HG03103 (cell line): Measurements from ENCODE around the gene OR9I1.

ENCODE experiments used
- ATAC-seq: cut with Tn5 transposase; IDR thresholded peaks from one replicate; pipeline ENCODE4 v1.9.1; 2021; ENCODE audit warnings: low read depth; ENCODE audit not compliant: unreplicated experiment

Gene OR9I1

DNA sequence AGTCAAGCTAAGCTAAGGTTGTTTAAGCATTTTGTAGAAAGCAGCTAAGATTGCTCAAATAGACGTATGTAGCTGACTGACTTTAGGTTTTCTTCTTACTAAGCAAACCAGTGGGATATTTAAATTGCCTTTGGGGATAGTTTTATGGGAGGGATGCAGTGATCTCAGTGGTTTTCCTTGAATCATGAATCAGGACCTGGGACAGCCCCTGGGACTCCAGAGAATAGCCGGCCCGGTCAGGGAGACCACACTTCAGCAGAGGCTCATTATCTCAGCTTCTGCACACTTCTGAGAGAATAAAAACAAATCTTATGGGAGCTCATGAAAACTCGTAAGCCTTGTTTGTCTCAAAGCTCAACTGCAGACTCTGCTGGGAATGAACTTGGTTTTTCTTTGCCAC, at the start of gene OR9I1:
Gene OR9I1, minus strand, starts transcription at position 62 of the 400 bp plus-strand sequence. CDS start 6,086 bp downstream, outside the sequence.
- ATAC-seq, result no peak

DNA sequence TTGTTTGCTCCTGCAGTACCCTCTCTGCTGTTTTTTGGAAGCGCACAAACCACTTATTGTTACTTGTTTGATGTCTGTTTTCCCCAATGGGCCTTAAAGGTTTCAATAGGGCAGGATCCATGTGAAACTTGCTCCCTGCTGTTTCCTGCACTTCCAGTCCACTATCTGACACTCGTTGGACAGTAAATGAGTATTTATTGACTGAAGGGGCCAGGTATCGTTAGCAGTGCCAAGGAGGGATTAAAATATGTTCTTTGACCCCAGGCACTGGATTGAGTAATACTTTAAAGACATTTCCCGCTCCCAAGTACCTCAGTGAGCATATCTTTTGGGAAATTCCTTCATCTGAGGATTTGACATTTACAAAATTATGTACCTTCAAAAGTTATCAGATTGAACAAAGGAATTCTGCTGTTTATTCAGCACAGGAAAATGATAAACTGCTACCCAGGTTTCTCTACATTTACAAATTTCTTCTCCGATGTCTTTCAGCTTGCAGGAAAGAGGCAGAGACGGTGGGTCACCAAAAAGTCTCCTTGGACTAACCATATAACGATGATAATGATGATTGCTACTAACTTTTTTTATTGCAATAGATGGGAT, 40.3 kb upstream of the OR9I1 start:
- ATAC-seq, result no peak

GRCh38 chr11:58164990-58165389, 39.7 kb upstream of the OR9I1 start:
- no peak for ATAC-seq

GRCh38 chr11:58164389-58164788, 39.1 kb upstream of the OR9I1 start:
- ATAC-seq, result no peak

- ATAC-seq, result no peak
Observed at GRCh38 chr11:58152781-58153180, 27.5 kb upstream of the OR9I1 start.

GRCh38 chr11:58142761-58143160, 17.4 kb upstream of the OR9I1 start:
- no peak for ATAC-seq

DNA sequence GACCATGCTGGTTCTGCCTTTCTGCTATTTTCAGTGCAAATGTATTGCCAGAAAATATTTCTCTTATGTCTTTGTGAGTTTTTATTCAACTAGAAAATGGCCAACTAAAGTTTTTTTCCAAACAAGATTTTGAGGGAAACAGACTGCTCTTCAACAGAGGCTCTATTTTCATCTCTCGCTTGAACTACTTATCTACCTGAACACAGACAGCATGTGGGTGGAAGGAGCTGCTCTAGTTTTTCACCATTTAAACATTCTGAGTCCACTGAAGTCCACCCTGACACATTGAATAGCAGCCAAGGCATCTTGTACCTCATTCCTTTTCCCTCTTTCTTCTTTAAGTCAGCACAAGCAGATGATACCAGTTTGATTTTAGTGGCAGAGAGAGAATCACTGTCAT, 9.8 kb upstream of the OR9I1 start:
- ATAC-seq, result no peak

DNA sequence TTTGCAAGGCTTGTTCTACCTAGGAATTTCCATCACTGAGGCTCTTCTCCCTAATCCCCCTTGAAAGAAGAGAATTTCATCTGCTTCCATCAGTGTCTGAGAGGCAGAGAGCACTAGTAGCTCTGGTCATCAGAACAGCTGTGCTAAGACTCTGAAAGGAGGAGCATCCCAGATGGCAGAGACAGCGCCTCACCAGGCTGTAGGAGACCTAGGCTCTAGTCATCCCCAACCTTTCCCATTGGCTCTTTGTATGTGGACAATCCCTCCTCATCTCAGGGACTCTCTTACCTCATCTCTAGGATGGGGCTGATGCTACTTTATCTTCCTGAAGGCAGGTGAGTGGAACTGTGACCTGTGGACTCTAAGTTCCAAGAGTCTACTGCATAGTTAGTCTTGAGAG, 8.8 kb upstream of the OR9I1 start:
- ATAC-seq, result no peak

GRCh38 chr11:58133309-58134076, 8.2 kb upstream of the OR9I1 start:
- no peak for ATAC-seq

- ATAC-seq, result no peak
Observed at GRCh38 chr11:58127350-58127749, 2.0 kb upstream of the OR9I1 start.

GRCh38 chr11:58121096-58121495, 4.2 kb downstream of the OR9I1 start:
- ATAC-seq, result no peak

GRCh38 chr11:58097437-58097836, 27.9 kb downstream of the OR9I1 start:
- no peak for ATAC-seq

GRCh38 chr11:58086528-58086927, 38.8 kb downstream of the OR9I1 start:
- ATAC-seq, result no peak

- ATAC-seq, result no peak
Observed at GRCh38 chr11:58075781-58076180, 49.5 kb downstream of the OR9I1 start.

- no peak for ATAC-seq
Observed at GRCh38 chr11:58070585-58070984, 54.7 kb downstream of the OR9I1 start.

DNA sequence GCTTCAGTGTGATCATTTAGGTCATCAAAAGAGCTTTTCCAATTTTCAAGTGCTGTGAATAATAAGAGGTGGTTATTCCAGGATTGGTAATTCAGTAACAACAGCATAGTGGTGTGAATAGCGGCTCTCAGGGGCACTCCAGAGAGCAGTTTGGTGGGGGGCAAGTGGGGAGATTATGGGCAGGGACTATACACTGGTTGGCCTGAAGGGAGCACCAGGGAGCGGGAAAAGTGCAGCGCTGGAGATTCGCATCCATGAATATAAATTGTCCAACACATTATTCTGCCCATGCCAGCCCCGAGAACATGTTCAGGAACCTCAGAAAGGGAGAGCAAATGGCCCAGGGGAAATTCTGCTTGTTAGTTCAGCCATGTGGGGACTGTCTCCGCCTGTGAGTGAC, 56.7 kb downstream of the OR9I1 start:
- ATAC-seq, result no peak

DNA sequence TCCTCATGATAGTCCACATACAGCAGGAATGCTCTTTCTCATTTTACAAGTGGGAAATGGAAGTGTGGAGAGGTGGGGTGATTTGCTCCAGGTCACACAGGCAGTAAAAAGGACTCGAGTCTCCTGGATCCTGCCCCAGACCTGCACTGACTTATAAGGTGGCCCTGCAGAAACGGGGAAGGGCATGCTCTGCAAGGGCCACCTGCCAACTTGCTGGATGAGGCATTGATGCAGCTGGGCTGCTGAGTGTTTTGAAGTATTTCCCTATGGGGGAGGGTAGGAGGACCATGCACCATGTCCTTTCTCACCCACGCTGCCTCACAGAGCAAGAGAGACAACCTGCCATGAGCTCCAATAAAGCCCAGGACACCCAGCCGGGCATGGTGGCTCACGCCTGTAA, 57.6 kb downstream of the OR9I1 start:
- ATAC-seq, result no peak
